Activated CD4-positive, alpha-beta T cell treated with anti-CD3 and anti-CD28 coated beads, Interleukin-2, Interleukin-4, amounts not matched to agents 100 ng/mL and 50 ng/mL, durations not matched to agents 16 hours and 8 hours (primary cell): ENCODE data around the gene TSPAN5.

ENCODE experiments used
- DNase-seq: peaks from one replicate; pipeline ENCODE4 v3.0.0-alpha.2; 2020; ENCODE audit warnings: low spot score

The TSPAN5 gene

DNA sequence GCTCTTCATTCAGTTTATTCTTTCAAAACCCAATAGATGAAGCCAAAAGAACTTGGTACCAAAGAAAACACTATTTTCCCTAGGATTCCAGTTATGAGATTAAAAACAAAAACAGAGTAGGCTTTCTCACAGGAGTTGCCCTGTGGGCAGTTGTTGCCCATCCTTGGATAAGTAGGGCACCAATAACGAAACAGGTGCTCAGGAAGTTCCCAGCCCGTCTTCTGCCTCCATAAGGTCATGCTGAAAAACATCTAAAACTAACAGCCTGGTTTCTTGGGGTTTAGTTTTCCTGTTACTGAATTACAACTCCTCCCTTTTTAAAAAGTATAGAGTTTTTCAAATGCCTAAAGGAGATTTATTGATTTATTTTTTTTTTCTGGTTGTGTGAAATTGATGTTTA, 14.7 kb downstream of the TSPAN5 start:
- no peak for DNase-seq

DNA sequence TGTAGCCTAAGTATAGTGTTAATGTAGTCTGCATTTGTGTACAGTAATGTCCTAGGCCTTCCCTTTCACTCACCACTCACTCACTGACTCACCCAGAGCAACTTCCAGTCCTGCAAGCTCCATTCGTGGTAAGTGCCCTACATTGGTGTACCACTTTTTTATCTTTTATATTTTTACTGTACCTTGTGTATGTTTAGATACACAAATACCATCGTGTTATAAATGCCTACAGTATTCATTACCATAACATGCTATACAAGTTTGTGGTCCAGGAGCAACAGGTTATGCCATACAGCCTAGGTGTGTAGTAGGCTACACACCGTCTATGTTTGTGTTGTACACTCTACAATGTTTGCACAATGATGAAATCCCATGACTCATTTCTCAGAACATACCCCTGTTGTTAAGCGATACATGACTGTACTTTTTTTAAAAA, 15.4 kb downstream of the TSPAN5 start:
- peak; percentile 34 for DNase-seq

DNA sequence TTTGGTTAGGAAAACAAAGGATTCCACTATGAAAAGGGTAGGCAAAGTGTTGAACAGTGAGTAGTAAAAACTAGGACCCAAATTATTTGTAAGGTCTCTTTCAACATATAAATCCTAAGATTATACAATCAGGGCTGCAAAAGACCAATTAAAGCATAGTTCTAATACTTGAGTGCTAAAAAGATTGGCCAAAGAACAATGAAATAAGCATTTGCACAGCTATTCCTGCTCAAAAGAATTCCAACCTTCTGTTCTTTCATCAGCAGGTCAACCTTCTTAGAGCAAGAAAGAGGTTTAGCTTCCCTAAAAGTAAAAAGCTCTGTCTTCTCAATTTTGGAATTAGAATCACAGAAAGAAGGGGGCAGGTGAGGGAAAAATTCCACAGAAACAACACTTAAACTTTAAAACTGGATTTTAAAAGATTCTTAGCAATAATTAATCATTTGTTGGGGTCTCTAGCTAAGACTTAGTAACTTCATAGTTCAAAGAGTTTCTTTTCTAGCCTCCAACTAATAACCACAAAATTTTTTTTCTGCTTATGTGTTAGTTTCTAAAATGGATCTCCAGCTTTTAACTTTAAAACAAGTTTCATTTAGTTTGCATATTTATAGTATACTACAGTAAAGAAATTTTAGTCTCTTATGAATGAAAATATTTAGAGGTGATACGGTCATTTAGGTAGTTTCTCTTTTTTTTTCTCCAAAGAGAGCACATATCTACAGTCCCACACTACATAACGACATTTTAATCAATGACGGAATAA, 16.3 kb downstream of the TSPAN5 start:
- no peak for DNase-seq

DNA sequence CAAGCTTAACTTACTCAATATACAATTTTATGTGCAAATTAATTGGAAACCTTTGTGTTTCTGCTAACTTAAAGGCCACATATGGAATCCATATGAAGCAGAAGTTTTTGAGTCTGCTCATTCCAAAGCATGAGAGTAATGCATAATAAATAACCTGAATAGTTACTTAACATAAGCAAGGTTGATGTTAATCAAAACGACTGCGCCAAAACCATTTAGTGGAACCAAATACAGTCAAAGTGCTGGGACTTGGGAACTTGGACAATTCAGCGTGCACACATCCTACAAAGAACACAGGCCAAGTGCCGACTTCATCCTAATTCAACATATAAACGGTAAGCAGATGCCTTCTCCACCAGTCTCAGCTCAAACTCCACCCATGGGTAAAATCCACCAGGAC, 17.0 kb downstream of the TSPAN5 start:
- no peak for DNase-seq

DNA sequence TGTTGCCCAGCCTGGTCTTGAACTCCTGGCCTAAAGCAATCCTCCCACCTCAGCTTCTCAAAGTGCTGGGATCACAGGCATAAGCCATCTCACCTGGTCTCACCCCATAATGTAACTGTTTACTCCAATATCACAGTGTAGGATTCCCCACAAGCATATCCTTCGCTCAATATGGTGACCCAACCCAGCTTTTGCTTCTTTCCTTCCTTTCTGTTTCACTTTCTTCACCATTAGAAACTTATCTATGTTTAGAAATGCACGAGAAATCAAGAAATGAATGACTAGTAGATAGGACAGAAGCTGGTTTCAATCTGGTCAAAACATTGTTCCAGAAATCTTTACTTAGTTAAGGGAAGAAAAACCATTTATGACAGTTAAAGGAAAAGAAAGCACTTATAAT, 18.9 kb downstream of the TSPAN5 start:
- DNase-seq, result peak; percentile 27

DNA sequence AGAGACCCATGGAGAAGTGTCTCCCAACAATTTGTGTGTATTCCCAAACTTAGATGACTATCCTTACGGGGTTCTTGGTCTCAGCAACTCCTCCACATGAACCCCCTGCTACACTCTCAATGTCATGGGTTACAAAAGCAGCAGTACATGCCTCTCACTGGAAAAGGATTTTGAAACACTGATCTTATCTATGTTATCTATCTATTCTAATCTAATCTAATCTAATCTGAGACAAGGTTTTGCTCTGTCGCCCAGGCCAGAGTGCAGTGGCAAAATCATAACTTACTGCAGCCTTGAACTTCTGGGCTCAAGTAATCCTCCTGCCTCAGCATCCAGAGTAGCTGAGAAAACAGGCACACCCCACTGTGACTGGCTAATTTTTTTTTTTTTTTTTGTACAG, 19.3 kb downstream of the TSPAN5 start:
- DNase-seq, result no peak

DNA sequence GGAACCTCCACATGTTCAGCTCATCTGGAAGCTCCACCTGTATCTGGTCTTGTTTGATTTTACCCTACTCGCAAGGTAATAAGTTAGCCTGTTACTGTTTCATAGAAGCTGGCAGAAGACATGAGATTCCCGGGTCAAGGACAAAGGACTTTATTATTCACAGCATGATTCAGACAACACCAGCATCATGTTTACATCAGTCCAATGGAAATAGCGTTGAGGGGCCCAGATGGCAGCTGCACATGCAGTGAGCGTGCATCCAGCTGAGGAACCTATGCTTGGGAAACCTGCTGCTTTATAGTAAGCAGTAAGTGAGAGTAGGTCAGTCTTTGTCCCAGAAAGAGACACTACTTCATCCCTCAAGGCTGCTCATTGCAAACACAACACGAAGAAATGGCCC, 19.8 kb downstream of the TSPAN5 start:
- DNase-seq, result no peak

DNA sequence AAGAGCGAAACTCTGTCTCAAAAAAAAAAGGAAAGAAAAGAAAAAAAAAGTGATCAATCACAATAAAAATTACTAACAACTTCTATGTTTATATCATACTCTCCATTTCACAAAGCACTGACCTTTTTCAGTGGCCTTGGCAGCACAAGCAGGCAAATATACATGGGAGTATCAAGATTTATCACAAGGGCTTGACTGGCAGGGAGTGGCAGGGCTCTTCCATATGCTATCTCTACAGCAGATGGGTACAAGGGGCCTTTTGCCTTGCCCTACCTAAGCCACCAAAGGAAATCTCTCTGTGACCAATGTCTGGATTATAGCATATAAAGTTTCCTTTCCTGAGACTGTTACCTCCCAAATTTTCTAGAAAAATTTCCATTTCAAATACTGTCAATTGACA, 24.4 kb downstream of the TSPAN5 start:
- no peak for DNase-seq

DNA sequence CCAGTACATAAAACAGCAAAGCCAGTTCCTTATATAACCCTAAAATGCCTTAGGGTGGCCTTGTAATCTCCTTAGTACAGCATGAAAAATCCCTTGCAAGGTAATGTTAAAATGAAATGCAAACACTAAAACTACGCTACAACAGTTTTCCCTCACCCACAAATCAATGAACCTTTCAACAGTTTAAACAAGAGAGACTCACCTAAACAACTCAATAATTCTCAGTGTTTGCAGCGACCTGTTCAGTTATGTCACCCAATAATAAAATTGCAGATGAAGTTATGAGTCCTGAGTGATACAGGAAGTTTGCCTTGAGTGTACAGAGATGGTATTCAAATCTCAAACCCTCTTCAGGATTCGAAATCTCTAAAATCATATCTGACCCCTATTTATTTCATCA, 25.3 kb downstream of the TSPAN5 start:
- DNase-seq, result no peak

DNA sequence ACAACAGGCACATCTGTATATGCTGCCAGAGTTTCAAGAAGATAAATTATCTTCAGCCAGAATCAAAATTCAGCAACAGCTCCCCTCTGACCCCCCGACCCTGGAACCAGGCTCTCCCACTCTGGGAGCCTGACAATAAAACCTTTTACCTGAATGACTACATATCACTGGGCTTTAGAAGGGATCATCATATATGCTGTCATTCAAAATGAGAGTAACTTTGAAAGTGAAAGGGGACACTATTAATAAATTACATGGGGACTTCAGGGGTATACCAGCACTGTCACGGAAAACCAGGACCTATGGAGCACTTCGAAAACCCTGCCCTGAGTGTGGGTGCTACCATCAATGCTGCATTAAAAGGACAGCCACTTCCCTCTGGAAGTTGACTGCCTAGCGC, 26.2 kb downstream of the TSPAN5 start:
- DNase-seq, result no peak

DNA sequence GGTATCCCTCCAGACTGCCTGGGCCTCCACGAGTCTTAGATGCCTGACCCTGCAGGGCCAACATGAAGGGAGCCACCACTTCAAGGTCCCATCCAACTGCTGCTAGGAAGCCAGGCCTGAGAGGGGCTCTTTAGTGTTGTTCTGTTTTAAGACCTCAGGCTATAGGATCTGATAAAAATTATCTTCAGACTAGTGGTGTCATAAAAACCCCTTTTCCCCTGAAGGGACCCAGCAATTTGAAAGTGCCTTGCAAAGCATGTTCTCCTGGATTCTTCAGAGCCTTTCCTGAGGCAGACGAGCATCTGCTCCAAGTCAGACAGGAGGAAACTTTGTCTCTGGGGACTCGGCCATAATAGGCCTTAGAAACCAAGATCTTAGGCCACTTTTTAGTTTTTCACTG, 26.9 kb downstream of the TSPAN5 start:
- no peak for DNase-seq

DNA sequence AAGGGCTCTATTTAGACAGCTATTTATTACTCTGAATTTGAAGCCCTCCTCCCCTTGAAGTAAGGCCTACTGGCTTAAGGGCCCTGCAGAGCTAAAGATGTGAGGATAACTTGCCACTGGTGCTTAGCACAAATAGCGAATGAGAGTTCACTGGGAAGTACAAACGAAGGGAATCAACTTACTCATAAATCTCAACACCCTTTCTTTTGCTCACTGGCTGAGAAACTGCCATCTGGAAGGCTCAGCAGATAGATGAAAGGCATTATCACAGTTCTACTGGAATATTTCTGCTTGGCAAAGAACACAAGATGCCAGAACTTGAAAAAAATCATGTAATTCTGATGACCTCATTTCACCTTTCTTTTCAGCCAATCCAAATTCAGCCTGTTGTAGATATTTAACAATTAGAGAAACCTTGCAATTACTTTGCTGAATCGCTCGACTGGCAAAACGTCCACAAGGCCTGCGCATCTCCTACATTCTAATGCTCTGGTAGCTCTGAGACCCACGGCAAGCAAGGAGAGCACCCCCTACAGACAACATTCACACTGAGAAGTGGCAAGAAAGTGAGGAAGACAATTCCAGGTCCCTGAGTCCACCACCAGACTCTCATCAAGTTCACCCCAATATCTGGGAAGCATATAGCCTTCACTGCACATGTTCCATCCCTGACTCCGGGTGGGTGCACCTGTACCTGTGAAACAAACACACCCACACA, 27.5 kb downstream of the TSPAN5 start:
- DNase-seq, result no peak

DNA sequence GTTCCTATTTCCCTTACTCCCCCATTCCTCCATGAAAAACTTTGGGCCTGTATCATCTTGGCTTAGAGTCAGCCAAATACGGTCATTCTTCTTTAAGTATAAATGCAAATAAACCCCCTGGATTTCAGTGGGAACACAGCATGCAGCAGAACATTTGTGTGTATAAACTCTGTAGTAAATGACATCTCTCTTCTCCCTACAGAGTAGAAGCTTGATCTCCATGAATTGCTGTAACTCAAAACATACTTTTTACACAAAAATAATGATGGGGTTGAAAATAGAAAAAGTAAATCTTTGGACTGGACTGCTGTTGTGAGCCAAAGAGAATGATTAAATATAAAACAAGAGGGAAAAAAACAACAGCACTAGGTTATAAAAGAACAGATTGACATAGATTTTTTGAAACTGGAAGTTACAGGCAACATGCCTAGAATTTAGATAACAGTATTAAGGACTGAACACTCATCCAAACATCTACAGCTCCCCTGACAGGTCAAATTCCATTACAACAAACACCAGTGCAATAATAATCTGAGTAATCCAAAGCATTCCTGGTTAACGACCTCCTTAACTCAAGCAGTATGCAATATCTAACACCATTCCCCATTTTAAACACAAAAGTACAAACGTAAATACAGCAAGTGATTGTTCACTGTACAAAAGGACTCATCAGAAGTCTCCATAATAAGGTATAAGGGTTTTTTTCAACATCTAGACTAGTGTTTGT, 30.7 kb downstream of the TSPAN5 start:
- no peak for DNase-seq

DNA sequence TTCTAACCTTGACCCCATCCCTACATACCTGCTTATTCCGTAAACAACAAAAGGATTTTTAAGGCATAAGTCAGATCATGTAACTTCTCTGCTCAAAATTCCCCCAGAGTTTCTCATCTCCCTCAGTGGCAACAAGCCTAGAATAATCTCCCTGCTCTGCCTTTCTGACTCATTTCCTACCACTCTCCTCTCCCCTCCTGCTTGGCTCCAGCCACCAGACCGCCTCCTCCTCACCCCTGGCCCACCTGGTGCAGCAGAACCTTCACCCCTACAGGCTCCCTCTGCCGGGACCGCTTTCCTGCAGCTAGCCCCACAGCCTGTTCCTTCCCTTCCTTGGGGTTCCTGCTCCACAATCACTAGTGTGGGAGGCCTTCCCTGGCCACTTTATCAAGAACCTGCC, 32.1 kb downstream of the TSPAN5 start:
- no peak for DNase-seq

DNA sequence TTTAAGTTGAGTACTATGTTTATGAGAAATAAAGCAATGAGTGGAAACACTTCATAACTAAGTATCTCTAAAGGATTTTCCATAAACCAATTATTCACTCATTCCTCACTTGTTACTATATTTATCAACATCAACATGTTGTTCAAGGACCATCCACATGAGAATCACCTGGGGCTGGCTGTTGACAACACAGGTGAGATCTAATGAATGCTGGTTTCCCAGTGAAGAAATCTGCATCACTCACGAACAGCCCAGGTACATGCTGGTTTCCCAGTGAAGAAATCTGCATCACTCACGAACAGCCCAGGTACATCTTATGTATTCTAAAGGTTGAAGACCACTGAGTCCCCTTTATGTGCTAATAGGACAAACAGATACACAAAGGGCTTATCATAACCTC, 32.5 kb downstream of the TSPAN5 start:
- DNase-seq, result no peak

DNA sequence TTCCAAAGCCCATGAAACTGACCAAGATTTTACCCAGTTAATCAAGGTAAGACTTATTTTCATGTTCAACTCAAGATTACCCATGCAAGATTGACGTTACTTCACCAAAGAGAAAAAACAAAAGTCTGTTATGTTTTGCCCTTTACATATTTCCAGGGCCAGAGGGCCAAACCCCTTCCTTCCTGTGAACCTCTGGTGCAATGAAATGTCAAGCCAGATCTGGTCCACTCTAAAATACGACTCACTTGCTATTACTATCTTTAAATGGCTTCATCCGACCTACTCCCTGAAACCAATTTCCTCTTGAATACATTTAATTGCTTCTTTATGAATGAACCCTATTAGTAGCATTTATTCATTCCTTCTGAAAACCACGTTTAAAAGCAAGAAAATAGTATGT, 33.0 kb downstream of the TSPAN5 start:
- DNase-seq, result no peak

DNA sequence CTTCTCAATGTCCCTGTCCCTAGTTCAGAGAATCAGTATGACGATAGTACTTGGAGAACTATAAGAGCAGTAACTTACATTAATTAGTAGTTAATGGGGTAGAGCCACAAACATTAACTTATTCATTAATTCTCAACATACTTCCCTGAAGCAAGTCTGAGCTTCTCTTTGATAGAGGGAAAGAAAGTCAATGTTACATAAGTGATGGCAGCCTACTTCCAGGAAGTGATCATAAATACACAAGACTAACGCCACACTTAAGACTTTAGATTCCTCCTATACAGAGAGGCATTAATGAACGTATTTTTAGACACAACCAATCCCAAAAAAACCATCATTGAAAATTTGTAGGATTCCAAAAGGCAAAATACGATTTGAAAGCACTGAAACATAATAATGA, 33.8 kb downstream of the TSPAN5 start:
- DNase-seq, result no peak

DNA sequence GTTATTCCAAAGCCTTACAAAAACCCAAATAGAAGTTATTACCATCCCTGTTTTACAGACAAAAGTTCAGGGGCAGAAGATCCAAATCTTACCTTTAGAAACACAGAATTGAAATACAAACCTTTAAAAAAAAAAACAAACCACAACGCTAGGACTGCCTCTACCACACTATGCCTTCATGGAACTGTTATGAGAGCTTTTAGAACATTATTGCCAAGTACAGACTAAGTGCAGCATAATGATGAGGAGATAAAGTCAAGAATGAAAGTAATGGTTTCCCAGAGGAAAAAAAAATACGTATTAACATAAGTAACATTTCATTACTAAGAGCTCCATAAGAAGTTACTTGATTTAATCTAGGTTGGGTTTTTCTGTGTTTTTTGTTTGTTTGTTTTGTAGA, 34.3 kb downstream of the TSPAN5 start:
- DNase-seq, result no peak

DNA sequence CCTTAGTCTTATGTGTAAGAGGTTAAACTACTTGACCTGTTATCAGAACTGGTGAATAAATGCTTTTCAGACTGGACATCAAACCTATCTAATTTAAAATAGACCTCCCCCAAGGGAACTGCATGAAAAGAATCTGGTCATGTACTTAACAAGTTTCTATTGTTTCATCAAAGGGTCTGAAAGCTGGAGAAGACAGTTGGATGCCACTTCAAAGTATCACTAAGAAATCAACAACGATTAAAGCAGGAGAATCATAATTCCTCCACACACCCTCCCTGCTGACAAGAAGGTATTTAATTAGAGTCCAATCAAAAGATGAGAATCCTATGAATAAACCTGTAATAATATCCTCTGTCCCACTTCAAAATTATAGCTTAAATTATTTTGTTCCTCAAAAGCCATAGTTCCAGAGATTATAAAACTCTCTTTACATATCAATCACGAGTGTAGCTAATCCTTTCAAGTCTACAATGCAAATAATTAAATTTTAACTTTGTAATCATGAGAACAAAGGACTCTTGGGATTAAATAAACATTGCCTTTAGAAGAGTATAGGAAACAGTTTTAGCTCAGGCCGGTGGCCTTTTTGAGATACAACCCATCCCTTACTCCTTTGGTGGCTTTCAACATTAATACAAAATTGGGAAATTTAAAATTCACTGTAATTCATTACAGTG, 35.1 kb downstream of the TSPAN5 start:
- no peak for DNase-seq

DNA sequence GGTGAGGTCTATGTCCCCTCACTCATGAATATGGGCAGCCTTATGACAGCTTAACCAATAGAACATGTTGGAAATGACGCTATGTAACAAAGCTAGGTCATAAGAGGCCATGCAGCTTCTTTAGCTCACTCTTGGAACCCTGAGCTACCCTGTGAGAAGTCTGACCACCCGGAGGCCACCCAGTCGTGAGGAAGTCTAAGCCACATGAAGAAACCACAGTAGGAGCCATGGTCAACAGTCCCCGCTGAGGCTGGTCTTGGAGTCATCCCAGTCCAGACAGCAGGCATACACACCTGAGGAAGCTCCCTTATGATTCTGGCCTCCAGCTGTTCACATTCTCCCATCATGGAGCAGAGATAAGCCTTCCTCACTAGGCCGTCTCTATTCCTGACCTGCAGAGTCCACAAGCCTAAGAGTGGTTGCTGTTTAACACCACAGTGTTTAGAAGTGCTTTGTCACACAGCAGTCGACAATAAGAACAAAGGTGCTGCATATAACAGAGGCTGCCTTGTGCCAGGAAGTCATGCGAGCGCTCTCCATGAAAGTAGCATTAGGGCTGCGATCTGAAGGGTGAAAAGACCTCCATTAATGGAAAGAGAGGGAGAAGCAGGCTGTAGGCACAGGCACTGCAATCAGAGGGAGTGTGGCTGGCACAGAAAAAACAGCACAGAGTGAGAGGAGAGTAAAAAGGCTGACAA, 38.2 kb downstream of the TSPAN5 start:
- no peak for DNase-seq

DNA sequence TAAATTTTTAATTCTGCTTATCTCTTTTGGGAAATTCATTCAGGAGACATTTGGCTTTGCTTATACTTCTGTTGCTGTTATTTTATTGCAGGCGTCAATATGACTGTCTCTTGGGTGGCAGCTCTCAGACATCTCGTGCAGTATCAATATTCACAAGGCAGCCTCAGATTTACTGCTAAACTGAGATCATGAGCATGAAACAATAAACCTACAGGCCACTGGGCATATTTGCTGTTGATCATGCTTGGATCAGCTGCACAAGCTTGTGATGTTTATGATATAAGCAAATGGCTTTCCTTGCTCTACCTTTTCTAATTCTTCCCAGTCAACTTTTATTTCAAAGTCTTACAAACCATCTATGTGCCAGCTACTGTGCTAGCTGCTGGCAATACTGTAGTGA, 39.2 kb downstream of the TSPAN5 start:
- DNase-seq, result no peak

DNA sequence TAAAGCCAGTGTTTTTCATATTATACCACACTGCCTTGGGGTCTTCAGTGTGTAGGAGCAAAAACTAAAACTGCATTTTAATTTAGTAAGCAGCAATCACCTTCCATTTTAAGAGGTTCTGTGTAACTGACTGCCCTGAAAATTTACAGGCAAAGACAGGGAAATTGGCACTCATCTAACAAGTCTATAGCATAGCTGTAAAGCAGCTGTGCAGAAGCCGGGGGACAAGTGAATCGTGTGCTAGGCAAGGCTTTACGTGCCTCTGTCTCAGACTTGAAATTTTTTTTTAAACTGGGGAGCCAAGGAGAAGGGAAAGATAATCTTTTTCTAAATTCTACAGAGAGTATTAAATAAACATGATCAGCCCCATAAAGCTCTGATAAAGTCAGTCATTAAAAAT, 39.7 kb downstream of the TSPAN5 start:
- DNase-seq, result no peak
